Germinal center (tissue), 1 donor: ENCODE data around the gene EPHX1.
"Not testable (repeated sequence)": the region's sequence is repeated elsewhere in the genome, so short reads cannot be mapped to it uniquely, and the experiment has no call there.

ENCODE experiments used
- DNase-seq: peaks from one replicate; pipeline ENCODE4 v3.0.0; 2012; ENCODE audit warnings: mixed read lengths, low spot score

EPHX1 gene

GRCh38 chr1:225816643-225817538 is 7.0 kb downstream of the EPHX1 start:
- DNase-seq, result no peak

- DNase-seq, result no peak
Observed at GRCh38 chr1:225817611-225818061, 7.7 kb downstream of the EPHX1 start.

DNA sequence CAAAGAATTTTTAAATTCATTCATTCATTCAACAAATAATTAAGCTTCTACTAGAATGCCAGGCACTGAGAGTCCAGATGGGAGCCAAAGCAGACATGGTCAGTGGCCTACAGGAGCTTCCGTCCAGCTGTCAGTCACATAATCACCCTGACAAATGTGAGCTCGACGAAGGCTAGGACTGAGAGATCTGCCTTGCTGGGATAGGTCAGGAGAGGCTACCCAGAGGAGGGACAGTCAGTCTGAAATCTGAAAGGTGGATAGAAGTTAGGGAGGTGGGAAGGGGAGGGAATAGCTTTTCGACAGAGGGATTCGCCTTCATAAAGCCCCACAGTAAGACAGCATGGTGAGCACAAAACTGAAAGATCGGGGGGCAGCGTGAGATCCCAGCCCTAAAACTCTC is 8.3 kb downstream of the EPHX1 start:
- DNase-seq, result no peak

DNA sequence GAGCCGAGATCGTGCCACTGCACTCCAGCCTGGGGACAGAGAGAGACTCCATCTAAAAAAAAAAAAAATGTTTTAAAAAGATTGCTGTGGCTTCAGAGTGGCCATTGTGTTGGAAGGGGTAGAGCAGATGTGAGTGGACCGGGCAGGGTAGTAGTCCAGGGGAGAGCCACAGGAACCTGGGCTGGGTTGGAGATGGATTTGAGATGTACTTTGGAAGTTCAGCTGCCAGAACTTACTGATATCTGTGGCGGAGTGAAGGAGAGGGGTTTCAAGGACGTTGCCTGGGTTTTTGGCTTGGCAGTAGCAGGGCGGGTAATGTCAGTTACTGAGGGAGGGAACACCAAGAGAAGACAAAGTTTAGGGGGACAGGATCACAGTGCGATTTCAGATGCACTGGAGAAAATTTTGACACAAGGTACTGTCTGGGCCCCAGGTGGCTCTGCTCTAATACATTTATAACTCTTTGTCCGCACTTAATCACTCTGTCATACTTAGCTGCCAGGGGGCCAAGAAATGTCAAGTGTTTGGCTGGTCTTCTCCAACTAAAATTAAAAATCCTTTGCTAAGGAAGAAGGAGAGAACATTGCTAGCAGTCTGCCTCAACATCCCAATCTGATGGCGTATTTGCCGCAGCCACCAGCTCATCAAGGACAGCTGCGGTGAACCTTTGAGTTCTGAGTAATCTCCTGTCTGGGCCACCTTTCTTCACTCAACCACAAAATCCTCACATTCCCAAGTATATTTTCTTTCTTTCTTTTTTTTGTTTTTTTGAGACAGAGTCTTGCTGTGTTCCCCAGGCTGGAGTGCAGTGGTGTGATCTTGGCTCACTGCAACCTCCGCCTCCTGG is 9.6 kb downstream of the EPHX1 start:
- no peak for DNase-seq

GRCh38 chr1:225820522-225821120 is 10.7 kb downstream of the EPHX1 start:
- no peak for DNase-seq

DNA sequence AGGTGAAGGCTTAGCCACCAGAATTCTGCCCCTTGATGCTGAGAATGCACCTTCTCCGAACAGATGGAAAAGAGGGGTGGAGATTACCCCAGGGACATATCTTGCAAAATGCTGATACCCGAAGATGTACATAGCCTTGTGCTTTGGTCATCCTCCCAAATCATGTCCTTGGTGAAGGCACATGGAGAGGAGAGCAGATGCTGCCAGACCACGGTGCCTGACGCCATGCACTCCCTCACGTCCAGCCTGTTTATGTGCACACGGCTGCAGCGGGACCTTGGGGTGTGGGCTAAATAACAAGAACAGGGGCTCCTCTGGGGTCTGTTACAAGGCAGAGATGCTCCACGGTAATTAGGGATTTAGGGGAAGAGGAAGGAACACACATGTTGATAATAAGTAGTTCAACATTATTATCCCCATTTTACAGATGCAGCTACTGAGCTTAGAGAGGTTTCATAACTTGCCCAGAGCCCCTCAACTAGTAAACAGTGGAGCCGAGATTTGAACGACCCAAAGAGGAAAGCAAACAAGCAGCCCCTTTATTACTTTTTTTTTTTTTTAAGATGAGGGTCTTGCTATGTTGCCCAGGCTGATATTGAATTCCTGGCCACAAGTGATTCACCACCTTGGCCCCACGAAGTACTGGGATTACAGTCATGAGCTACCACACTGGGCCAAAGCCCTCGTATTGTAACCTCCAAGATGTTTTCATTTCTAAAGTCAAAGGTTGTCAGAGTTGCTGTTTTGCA is 12.9 kb downstream of the EPHX1 start:
- no peak for DNase-seq

DNA sequence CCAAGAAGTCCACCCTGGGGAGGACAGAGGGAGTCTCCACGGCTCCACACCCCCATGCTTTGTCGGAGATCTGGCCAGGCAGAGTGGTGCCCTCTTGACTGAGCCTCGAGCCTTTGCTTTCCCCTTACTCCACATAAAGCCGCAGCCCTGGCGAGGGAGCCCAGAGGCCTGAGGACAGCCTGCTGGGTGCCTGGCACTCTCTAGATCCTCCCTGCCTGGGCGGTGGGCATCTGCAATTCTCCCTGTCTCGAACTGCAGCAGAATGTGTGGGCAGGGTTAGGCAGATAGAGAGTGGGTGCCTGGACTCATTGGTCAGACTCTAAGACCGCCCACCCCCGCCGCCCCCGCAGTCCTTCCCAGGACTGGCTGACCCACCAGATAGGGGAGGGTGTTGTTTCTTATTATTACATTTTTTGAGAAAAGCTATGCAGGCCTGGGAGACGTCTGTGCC is 13.9 kb downstream of the EPHX1 start:
- no peak for DNase-seq

DNA sequence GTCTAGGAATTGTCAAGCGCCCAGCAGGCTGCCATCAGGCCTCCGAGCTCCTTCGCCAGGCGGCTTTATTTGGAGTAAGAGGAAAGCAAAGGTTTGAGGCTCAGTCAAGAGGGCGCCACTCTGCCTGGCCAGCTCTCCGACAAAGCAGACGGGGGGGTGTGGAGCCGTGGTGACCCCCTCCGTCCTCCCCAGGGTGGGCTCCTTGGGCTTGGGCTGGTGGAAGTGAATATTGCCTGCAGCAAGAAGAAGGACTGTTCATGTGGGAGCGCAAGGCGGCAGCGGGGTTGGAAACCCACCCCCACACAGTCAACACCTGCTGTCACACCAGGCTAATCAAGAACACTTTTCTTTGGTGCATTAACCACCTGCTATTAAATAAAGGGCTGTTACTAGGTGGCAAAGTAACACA is 14.6 kb downstream of the EPHX1 start:
- DNase-seq, result no peak

- no peak for DNase-seq
Observed at GRCh38 chr1:225825078-225825477, 15.2 kb downstream of the EPHX1 start.

- no peak for DNase-seq
Observed at GRCh38 chr1:225825607-225826007, 15.7 kb downstream of the EPHX1 start.

DNA sequence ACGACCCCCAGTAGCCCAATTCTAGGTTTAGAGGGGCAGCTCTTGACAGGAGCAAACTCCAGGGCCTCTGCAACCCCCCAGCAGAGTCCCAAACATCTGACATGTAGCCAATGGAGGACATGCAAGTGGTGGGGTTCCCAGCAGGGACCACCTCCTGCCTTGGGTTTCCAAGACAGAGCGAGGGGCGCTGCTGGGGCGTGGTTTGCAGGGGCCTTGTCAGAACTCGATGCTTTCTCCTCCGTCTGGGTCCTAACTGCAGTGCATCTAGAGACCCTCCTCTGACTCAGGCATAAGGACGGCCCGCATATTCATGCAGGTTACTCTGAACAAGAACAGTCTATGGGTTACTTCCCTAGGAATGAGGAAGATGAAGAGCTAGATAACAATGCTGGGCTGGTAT is 17.2 kb downstream of the EPHX1 start:
- DNase-seq, result no peak

DNA sequence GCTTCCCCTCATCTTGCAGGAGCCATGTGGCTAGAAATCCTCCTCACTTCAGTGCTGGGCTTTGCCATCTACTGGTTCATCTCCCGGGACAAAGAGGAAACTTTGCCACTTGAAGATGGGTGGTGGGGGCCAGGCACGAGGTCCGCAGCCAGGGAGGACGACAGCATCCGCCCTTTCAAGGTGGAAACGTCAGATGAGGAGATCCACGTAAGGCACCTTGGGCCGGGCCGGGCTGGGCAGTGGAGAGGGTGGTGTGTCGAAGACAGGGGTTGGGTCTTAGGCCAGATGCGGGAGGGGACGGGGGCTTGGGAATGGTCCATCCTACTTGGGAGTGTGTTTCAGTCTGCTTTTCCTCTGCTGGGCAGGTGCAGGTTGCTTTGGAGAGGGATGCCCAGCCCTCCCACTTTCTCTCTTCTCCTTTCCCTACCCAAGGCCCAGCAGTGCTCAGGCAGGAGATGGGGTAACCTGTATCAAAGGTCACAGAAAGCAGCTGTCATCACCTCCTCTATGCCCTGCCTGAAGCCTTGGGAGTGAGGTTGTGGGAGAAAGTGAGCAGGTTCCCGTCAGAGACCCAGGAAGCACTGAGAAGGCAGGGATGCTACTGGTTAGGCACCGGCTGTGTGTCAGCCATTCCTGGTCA is 18.9 kb downstream of the EPHX1 start:
- no peak for DNase-seq

GRCh38 chr1:225830841-225831240 is 20.9 kb downstream of the EPHX1 start:
- DNase-seq, result no peak

GRCh38 chr1:225834417-225835329 is 24.7 kb downstream of the EPHX1 start:
- DNase-seq, result no peak

- no peak for DNase-seq
Observed at GRCh38 chr1:225835856-225836255, 25.9 kb downstream of the EPHX1 start.

DNA sequence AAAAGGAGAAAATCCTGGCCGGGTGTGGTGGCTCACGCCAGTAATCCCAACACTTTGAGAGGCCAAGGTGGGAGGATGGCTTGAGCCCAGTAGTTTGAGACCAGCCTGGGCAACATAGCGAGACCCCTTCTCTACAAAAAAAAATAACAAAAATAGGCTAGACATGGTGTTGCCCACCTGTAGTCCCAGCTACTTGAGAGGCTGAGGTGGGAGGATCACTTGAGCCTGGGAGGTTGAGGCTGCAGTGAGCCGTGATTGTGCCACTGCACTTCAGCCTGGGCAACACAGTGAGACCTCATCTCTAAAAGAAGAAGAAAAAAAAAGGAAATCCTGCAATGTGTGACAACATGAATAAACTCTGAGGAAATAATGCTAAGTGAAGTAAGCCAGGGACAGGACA is 26.4 kb downstream of the EPHX1 start:
- DNase-seq, result not testable (repeated sequence)

GRCh38 chr1:225838793-225839192 is 28.9 kb downstream of the EPHX1 start:
- no peak for DNase-seq

DNA sequence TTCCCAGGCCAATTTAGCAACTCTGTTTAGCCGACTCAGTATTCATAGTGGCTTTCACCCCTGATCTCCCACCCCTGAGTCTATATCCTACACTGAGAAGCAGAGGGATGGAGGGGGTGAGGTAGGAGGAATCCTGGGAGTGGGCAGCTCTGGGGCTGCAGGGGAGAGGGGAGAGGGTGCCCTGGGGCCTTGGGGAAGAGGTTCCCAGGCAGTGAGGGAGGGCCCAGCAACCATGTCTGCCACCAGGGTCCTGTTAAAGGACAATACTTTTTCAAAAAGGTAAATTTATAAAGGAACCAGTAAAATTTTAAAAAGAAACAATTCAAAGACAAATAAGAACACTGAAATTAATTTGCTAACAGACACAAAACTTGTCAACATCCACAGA is 30.3 kb downstream of the EPHX1 start:
- DNase-seq, result no peak

DNA sequence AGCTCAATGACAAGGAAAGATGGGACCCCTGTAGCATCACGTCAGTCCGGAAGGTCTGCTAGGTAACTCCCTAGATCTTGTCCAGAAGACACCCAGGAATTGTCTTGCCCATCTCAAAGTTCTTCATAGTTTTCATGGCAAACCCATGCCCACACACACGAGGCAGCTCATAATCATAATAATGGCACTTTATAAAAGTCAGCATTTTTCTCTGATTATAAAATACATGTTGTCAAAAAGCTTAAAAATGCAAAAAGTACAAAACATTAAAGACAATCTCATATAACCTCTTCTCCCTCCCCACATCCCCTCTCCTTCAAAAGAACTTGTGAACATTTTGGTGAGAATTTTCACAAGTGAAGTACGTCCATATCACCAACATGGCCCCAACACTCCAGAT is 30.8 kb downstream of the EPHX1 start:
- no peak for DNase-seq

GRCh38 chr1:225842074-225842473 is 32.1 kb downstream of the EPHX1 start:
- DNase-seq, result no peak
